ENCODE results near the gene GATC. TPM values are rescaled to one million over a fixed set of nuclear protein-coding genes. Genes with fewer than 3 reads are reported as not detected.

The GATC gene
- total RNA-seq, 2 experiments from 2014 or later, result 35.8 to 37.6 TPM

DNA sequence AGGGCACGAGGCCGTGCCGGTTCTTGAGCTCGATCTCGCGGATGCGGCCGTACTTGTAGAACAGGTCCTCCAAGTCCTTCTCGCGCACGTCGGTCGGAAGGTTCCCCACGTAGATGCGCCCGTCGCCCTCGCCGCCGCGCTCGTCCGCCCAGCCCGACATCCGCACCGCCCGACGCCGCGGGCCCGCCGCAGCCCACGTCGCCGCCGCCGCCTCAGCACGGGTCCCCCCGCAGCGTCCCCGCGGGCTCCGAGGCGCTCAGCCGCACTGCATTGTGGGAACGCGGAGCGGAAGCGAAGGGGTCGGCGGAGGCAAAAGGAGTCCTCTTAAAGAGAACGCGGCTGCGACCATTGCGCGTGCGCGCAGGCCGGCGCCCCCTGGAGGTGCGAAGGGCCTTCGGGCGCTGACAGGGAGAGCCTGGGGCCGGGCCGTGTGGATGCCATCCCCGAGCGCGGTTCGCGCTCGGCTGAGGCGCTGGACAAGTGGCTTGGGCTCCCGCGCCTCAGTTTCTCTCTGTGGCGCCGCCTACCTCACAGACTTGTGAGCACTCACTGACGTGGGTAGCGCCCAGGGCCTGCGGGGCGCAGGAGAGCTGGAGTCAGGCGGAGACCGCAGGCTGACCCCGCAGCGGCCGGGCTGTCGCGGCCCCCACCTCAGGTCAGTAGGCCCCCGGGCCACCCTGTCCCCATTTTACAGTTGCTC is 23.4 kb downstream of the GATC start, which contains the start of gene SRSF9:
TSS of gene SRSF9 (minus strand) at position 299 of the 700 bp plus-strand sequence. CDS start at position 160, 139 bp downstream.
- no TSS peak for BruUV-seq (replicated peaks)
- H3K4me2 ChIP-seq (ENCODE audit: low read length), result peak within 1 kb of the TSS; percentile 100
- H3K4me3 ChIP-seq (ENCODE audit: low read depth, low read length, poor library complexity, severe bottlenecking), result peak within 1 kb of the TSS; percentile 98
- H2AFZ ChIP-seq (ENCODE audit: low read length), result peak within 1 kb of the TSS; percentile 87
- H3K9me3 ChIP-seq (ENCODE audit: low read length), result no peaks in the 10 kb centered on the region
- peak; percentile 98 for DNase-seq (ENCODE audit: low spot score)
- H3K4me1 ChIP-seq (ENCODE audit: insufficient read depth, low read length, poor library complexity, severe bottlenecking), result peaks cover 48% of the 10 kb centered on the region
- intact Hi-C loops (cut with micrococcal nuclease; ENCODE audit: unreplicated experiment), result loop anchor here (1.0 kb wide), 1 partner anchor 27 kb away; the partner anchor contains the start of gene DYNLL1
- H3K36me3 ChIP-seq (ENCODE audit: insufficient read depth, low read length), result peaks cover 42% of the 10 kb centered on the region
- no peaks in the 10 kb centered on the region for H3K9me2 ChIP-seq (ENCODE audit: insufficient read depth, low read length)
- ChIA-PET POLR2A (interaction anchor here (0.5 to 1.8 kb wide), 5 partner anchors 17 to 847 kb away, joined by 3 to 7 read pairs (median 4); no protein-coding TSS in a partner anchor), CTCF (ENCODE audit: unreplicated experiment) (interaction anchor here (0.6 kb wide), 1 partner anchor 210 kb away, joined by 3 read pairs; no protein-coding TSS in a partner anchor)
- H4K20me1 ChIP-seq (ENCODE audit: insufficient read depth, low read length), result peaks cover 23% of the 10 kb centered on the region
- peaks cover 49% of the 10 kb centered on the region for H3K79me2 ChIP-seq (ENCODE audit: insufficient read depth, low read depth, low read length)
- TF ChIP-seq EZH2phosphoT487 (IDR thresholded peaks at IDR 0.05; ENCODE audit: borderline replicate concordance, low read depth, low read length), result no peak
- TF ChIP-seq, protein P1, sequence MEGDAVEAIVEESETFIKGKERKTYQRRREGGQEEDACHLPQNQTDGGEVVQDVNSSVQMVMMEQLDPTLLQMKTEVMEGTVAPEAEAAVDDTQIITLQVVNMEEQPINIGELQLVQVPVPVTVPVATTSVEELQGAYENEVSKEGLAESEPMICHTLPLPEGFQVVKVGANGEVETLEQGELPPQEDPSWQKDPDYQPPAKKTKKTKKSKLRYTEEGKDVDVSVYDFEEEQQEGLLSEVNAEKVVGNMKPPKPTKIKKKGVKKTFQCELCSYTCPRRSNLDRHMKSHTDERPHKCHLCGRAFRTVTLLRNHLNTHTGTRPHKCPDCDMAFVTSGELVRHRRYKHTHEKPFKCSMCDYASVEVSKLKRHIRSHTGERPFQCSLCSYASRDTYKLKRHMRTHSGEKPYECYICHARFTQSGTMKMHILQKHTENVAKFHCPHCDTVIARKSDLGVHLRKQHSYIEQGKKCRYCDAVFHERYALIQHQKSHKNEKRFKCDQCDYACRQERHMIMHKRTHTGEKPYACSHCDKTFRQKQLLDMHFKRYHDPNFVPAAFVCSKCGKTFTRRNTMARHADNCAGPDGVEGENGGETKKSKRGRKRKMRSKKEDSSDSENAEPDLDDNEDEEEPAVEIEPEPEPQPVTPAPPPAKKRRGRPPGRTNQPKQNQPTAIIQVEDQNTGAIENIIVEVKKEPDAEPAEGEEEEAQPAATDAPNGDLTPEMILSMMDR (conservative IDR thresholded peaks at IDR 0.05; ENCODE audit: low read length), result peak; percentile 84
- peak within 1 kb of the TSS; percentile 69 for H3K27ac ChIP-seq (ENCODE audit: low read depth, low read length, poor library complexity, severe bottlenecking)

- intact Hi-C loops (cut with micrococcal nuclease; ENCODE audit: unreplicated experiment), result no loop called here
- Histone ChIP-seq H3K79me2 (ENCODE audit: insufficient read depth, low read depth, low read length) (peaks cover 42% of the 10 kb centered on the region), H3K36me3 (ENCODE audit: insufficient read depth, low read length) (peaks cover 36% of the 10 kb centered on the region), H3K4me2 (ENCODE audit: low read length) (peak overlapping the region; percentile 88), H3K4me1 (ENCODE audit: insufficient read depth, low read length, poor library complexity, severe bottlenecking) (peaks cover 51% of the 10 kb centered on the region), H2AFZ (ENCODE audit: low read length) (peak overlapping the region; percentile 87), H3K27ac (ENCODE audit: low read depth, low read length, poor library complexity, severe bottlenecking) (peak overlapping the region; percentile 69), H3K9me2 (ENCODE audit: insufficient read depth, low read length) (no peaks in the 10 kb centered on the region), H4K20me1 (ENCODE audit: insufficient read depth, low read length) (peaks cover 18% of the 10 kb centered on the region), H3K4me3 (ENCODE audit: low read depth, low read length, poor library complexity, severe bottlenecking) (peak overlapping the region; percentile 98), H3K9me3 (ENCODE audit: low read length) (no peaks in the 10 kb centered on the region)
- DNase-seq (ENCODE audit: low spot score), result peak; percentile 34
- no peak for TF ChIP-seq EZH2phosphoT487 (IDR thresholded peaks at IDR 0.05; ENCODE audit: borderline replicate concordance, low read depth, low read length)
- TF ChIP-seq, protein P1 (conservative IDR thresholded peaks at IDR 0.05; ENCODE audit: low read length), result no peak
- no TSS peak for BruUV-seq (replicated peaks)
- CTCF ChIA-PET (ENCODE audit: unreplicated experiment), result interaction anchor here (0.6 kb wide), 1 partner anchor 9 kb away, joined by 3 read pairs; no protein-coding TSS in a partner anchor
- POLR2A ChIA-PET, result interaction anchor here (0.5 to 1.8 kb wide), 5 partner anchors 16 to 847 kb away, joined by 3 to 12 read pairs (median 4); partner anchors contain the start of gene RPLP0
These were observed 24.0 kb downstream of the GATC start for GRCh38 chr12:120470150-120470784.

Measured in OCI-LY7 (cell line).